Mesendoderm (in vitro differentiated cells): ENCODE results near the gene GALNT12.
A peak's percentile ranks its signal among the peaks of the same experiment; 100 is the strongest.

Experiments
- DNase-seq: peaks from one replicate; pipeline ENCODE4 v3.0.0; 2013
- H2AK5ac ChIP-seq: 2 replicates; pipeline ENCODE4 v1.6.1; 2013; ENCODE audit warnings: low read length, inconsistent platforms
- H2BK120ac ChIP-seq: 2 replicates; pipeline ENCODE4 v1.6.1; 2013; ENCODE audit warnings: low read depth, mild to moderate bottlenecking, low read length, moderate library complexity, mixed read lengths
- H2BK15ac ChIP-seq: replicated peaks from 2 replicates; pipeline ENCODE4 v1.6.1; 2013; ENCODE audit warnings: low read depth, mild to moderate bottlenecking, moderate library complexity
- H2BK5ac ChIP-seq: 2 replicates; pipeline ENCODE4 v1.6.1; 2013; ENCODE audit warnings: low read length, inconsistent platforms
- H3K18ac ChIP-seq: 2 replicates; pipeline ENCODE4 v1.6.1; 2013; ENCODE audit warnings: mild to moderate bottlenecking, low read length, mixed read lengths
- H3K23ac ChIP-seq: one replicate; pipeline ENCODE4 v1.6.1; 2013; ENCODE audit warnings: low read length
- H3K27ac ChIP-seq: 2 replicates; pipeline ENCODE4 v1.5.1; 2013; ENCODE audit warnings: low read depth, mild to moderate bottlenecking, inconsistent platforms, low read length, moderate library complexity
- H3K27me3 ChIP-seq: 2 replicates; pipeline ENCODE4 v1.6.1; 2013; ENCODE audit warnings: low read length, control low read depth, mild to moderate bottlenecking, inconsistent platforms; ENCODE audit not compliant: insufficient read depth, poor library complexity
- H3K36me3 ChIP-seq: 2 replicates; pipeline ENCODE4 v1.6.1; 2013; ENCODE audit warnings: low read length, inconsistent platforms; ENCODE audit not compliant: control insufficient read depth, insufficient read depth
- H3K4ac ChIP-seq: one replicate; pipeline ENCODE4 v1.6.1; 2013; ENCODE audit warnings: low read depth, mild to moderate bottlenecking, low read length, moderate library complexity
- H3K4me1 ChIP-seq: 2 replicates; pipeline ENCODE4 v1.6.1; 2013; ENCODE audit warnings: low read depth, low read length, inconsistent platforms; ENCODE audit not compliant: control insufficient read depth
- H3K4me2 ChIP-seq: 2 replicates; pipeline ENCODE4 v1.6.1; 2013; ENCODE audit warnings: low read length
- H3K4me3 ChIP-seq: 2 replicates; pipeline ENCODE4 v1.5.1; 2013; ENCODE audit warnings: mild to moderate bottlenecking, low read length
- H3K56ac ChIP-seq: one replicate; pipeline ENCODE4 v1.6.1; 2013; ENCODE audit warnings: low read length
- H3K79me1 ChIP-seq: 2 replicates; pipeline ENCODE4 v1.6.1; 2013; ENCODE audit warnings: low read length, inconsistent platforms
- H3K79me2 ChIP-seq: 2 replicates; pipeline ENCODE4 v1.6.1; 2013; ENCODE audit warnings: mild to moderate bottlenecking, low read length; ENCODE audit not compliant: control insufficient read depth, insufficient read depth
- H3K9ac ChIP-seq: 2 replicates; pipeline ENCODE4 v1.6.1; 2013; ENCODE audit warnings: low read length, inconsistent platforms
- H4K5ac ChIP-seq: one replicate; pipeline ENCODE4 v1.6.1; 2013; ENCODE audit warnings: low read length
- H4K8ac ChIP-seq: one replicate; pipeline ENCODE4 v1.6.1; 2013; ENCODE audit warnings: low read depth, mild to moderate bottlenecking, control low read depth, low read length, moderate library complexity
- WGBS: extraction: QIAGEN DNeasy Blood & Tissue Kit; methylation state at CpG from one replicate; pipeline ENCODE4 v1.1.7; 2013; ENCODE audit warnings: low lambda C conversion rate, missing lambda C conversion rate; ENCODE audit not compliant: insufficient coverage; ENCODE audit errors: extremely low coverage; 5-methylcytosine and 5-hydroxymethylcytosine counted together

The GALNT12 gene

GRCh38 chr9:98861781-98862504 lies 54.5 kb downstream of the GALNT12 start:
- Histone ChIP-seq H3K27ac (no peak overlapping the region), H3K27me3 (no peaks in the 10 kb centered on the region)

GRCh38 chr9:98862936-98863335 lies 55.5 kb downstream of the GALNT12 start:
- Histone ChIP-seq H3K9ac (no peak overlapping the region), H3K27ac (no peak overlapping the region)
- no CpG with 5 or more reads among the region's 4 CpGs for WGBS

More at GRCh38 chr9:98861781-98862504, 54.5 kb downstream of the GALNT12 start:
- no peak overlapping the region for H2BK120ac ChIP-seq
- H3K79me2 ChIP-seq = no peaks in the 10 kb centered on the region
- no peak overlapping the region for H2BK5ac ChIP-seq
- no peak overlapping the region for H2AK5ac ChIP-seq
- H3K4ac ChIP-seq = no peak overlapping the region
- no peak overlapping the region for H3K4me3 ChIP-seq
- H3K36me3 ChIP-seq = no peaks in the 10 kb centered on the region
- peak overlapping the region; percentile 34 for H3K56ac ChIP-seq
- no peaks in the 10 kb centered on the region for H3K79me1 ChIP-seq
- peaks cover 4% of the 10 kb centered on the region for H3K4me1 ChIP-seq
- H3K9ac ChIP-seq = no peak overlapping the region
- no peak overlapping the region for H3K23ac ChIP-seq
- no peak overlapping the region for H2BK15ac ChIP-seq
- no peak overlapping the region for H3K4me2 ChIP-seq
- no peak overlapping the region for H4K5ac ChIP-seq
- no peak overlapping the region for H4K8ac ChIP-seq
- no peak overlapping the region for H3K18ac ChIP-seq
- no peak for DNase-seq
- no CpG with 5 or more reads among the region's 8 CpGs for WGBS

GRCh38 chr9:98864281-98865174 lies 57.1 kb downstream of the GALNT12 start:
- WGBS = no CpG with 5 or more reads among the region's 7 CpGs
- Histone ChIP-seq H3K56ac (no peak overlapping the region), H2AK5ac (no peak overlapping the region), H2BK5ac (no peak overlapping the region), H4K5ac (no peak overlapping the region), H3K79me2 (no peaks in the 10 kb centered on the region), H4K8ac (no peak overlapping the region), H3K79me1 (no peaks in the 10 kb centered on the region), H2BK15ac (no peak overlapping the region), H3K4ac (no peak overlapping the region), H3K36me3 (no peaks in the 10 kb centered on the region), H3K4me1 (no peaks in the 10 kb centered on the region), H3K4me3 (no peak overlapping the region), H3K27ac (no peak overlapping the region), H3K18ac (no peak overlapping the region), H3K9ac (no peak overlapping the region), H2BK120ac (no peak overlapping the region), H3K27me3 (no peaks in the 10 kb centered on the region), H3K23ac (no peak overlapping the region), H3K4me2 (no peak overlapping the region)
- no peak for DNase-seq

More at GRCh38 chr9:98862936-98863335, 55.5 kb downstream of the GALNT12 start:
- no peak overlapping the region for H3K18ac ChIP-seq
- H2AK5ac ChIP-seq = no peak overlapping the region
- no peak overlapping the region for H4K5ac ChIP-seq
- no peak for DNase-seq
- H3K4ac ChIP-seq = no peak overlapping the region
- H3K79me2 ChIP-seq = no peaks in the 10 kb centered on the region
- no peak overlapping the region for H3K23ac ChIP-seq
- H3K79me1 ChIP-seq = no peaks in the 10 kb centered on the region
- H2BK120ac ChIP-seq = no peak overlapping the region
- H3K56ac ChIP-seq = no peak overlapping the region
- H2BK5ac ChIP-seq = no peak overlapping the region
- H2BK15ac ChIP-seq = no peak overlapping the region
- H3K36me3 ChIP-seq = no peaks in the 10 kb centered on the region
- H3K4me3 ChIP-seq = no peak overlapping the region
- H3K4me1 ChIP-seq = no peaks in the 10 kb centered on the region
- H3K27me3 ChIP-seq = no peaks in the 10 kb centered on the region
- no peak overlapping the region for H3K4me2 ChIP-seq
- H4K8ac ChIP-seq = no peak overlapping the region

GRCh38 chr9:98865284-98865875 lies 57.9 kb downstream of the GALNT12 start:
- Histone ChIP-seq H3K18ac (no peak overlapping the region), H3K56ac (no peak overlapping the region), H3K27me3 (no peaks in the 10 kb centered on the region), H3K79me2 (no peaks in the 10 kb centered on the region), H3K4me1 (no peaks in the 10 kb centered on the region), H3K36me3 (no peaks in the 10 kb centered on the region), H3K27ac (no peak overlapping the region), H2BK15ac (no peak overlapping the region), H4K5ac (no peak overlapping the region), H4K8ac (no peak overlapping the region), H3K9ac (no peak overlapping the region), H3K4me2 (no peak overlapping the region), H2AK5ac (no peak overlapping the region), H3K23ac (no peak overlapping the region), H2BK5ac (no peak overlapping the region), H3K4ac (no peak overlapping the region), H2BK120ac (no peak overlapping the region), H3K79me1 (no peaks in the 10 kb centered on the region), H3K4me3 (no peak overlapping the region)
- no CpG with 5 or more reads among the region's 5 CpGs for WGBS
- no peak for DNase-seq

GRCh38 chr9:98866435-98867102 lies 59.1 kb downstream of the GALNT12 start:
- Histone ChIP-seq H3K4ac (no peak overlapping the region), H3K4me2 (no peak overlapping the region), H2BK5ac (no peak overlapping the region), H3K18ac (no peak overlapping the region), H3K27me3 (no peaks in the 10 kb centered on the region), H2BK15ac (no peak overlapping the region), H2AK5ac (no peak overlapping the region), H3K4me1 (no peaks in the 10 kb centered on the region), H4K8ac (no peak overlapping the region), H3K27ac (no peak overlapping the region), H3K4me3 (no peak overlapping the region), H3K79me2 (no peaks in the 10 kb centered on the region), H3K79me1 (no peaks in the 10 kb centered on the region), H3K9ac (no peak overlapping the region), H4K5ac (no peak overlapping the region), H3K23ac (no peak overlapping the region), H3K56ac (no peak overlapping the region), H2BK120ac (no peak overlapping the region), H3K36me3 (no peaks in the 10 kb centered on the region)
- no peak for DNase-seq
- no CpG with 5 or more reads among the region's 6 CpGs for WGBS
